ENCODE measurements around the gene CLCNKB.

The CLCNKB gene

GRCh38 chr1:16067127-16067768 is 23.7 kb downstream of the CLCNKB start:
- no peak overlapping the region for H3K4me3 ChIP-seq (ENCODE audit: low read depth, low read length)
- no peaks in the 10 kb centered on the region for H3K9me3 ChIP-seq (ENCODE audit: severe bottlenecking)
- H3K36me3 ChIP-seq = no peaks in the 10 kb centered on the region
- TF ChIP-seq CTCF (IDR thresholded peaks at IDR 0.05; ENCODE audit: low read depth, low read length) = no peak
- DNase-seq = no peak
- H3K27me3 ChIP-seq (ENCODE audit: insufficient read depth, low read depth, severe bottlenecking) = no peaks in the 10 kb centered on the region
- H3K27ac ChIP-seq = no peak overlapping the region

- no peak overlapping the region for H3K27ac ChIP-seq
Observed at GRCh38 chr1:16067933-16068332, 24.4 kb downstream of the CLCNKB start.

GRCh38 chr1:16068356-16069270 is 25.0 kb downstream of the CLCNKB start:
- no peak for TF ChIP-seq CTCF (IDR thresholded peaks at IDR 0.05; ENCODE audit: low read depth, low read length)
- Histone ChIP-seq H3K36me3 (no peaks in the 10 kb centered on the region), H3K4me3 (ENCODE audit: low read depth, low read length) (no peak overlapping the region), H3K27me3 (ENCODE audit: insufficient read depth, low read depth, severe bottlenecking) (no peaks in the 10 kb centered on the region), H3K9me3 (ENCODE audit: severe bottlenecking) (no peaks in the 10 kb centered on the region), H3K27ac (no peak overlapping the region)
- DNase-seq = no peak

More at GRCh38 chr1:16067933-16068332, 24.4 kb downstream of the CLCNKB start:
- no peak for DNase-seq
- Histone ChIP-seq H3K4me3 (ENCODE audit: low read depth, low read length) (no peak overlapping the region), H3K36me3 (no peaks in the 10 kb centered on the region), H3K9me3 (ENCODE audit: severe bottlenecking) (no peaks in the 10 kb centered on the region), H3K27me3 (ENCODE audit: insufficient read depth, low read depth, severe bottlenecking) (no peaks in the 10 kb centered on the region)
- TF ChIP-seq CTCF (IDR thresholded peaks at IDR 0.05; ENCODE audit: low read depth, low read length) = no peak

GRCh38 chr1:16070640-16071355 is 27.2 kb downstream of the CLCNKB start:
- no peak for TF ChIP-seq CTCF (IDR thresholded peaks at IDR 0.05; ENCODE audit: low read depth, low read length)
- no peaks in the 10 kb centered on the region for H3K27me3 ChIP-seq (ENCODE audit: insufficient read depth, low read depth, severe bottlenecking)
- H3K27ac ChIP-seq = no peak overlapping the region
- no peak overlapping the region for H3K4me3 ChIP-seq (ENCODE audit: low read depth, low read length)
- no peaks in the 10 kb centered on the region for H3K9me3 ChIP-seq (ENCODE audit: severe bottlenecking)
- DNase-seq = no peak
- H3K36me3 ChIP-seq = no peaks in the 10 kb centered on the region

GRCh38 chr1:16071614-16072013 is 28.0 kb downstream of the CLCNKB start:
- Histone ChIP-seq H3K4me3 (ENCODE audit: low read depth, low read length) (no peak overlapping the region), H3K27ac (no peak overlapping the region), H3K36me3 (no peaks in the 10 kb centered on the region), H3K27me3 (ENCODE audit: insufficient read depth, low read depth, severe bottlenecking) (no peaks in the 10 kb centered on the region), H3K9me3 (ENCODE audit: severe bottlenecking) (no peaks in the 10 kb centered on the region)
- DNase-seq = no peak
- TF ChIP-seq CTCF (IDR thresholded peaks at IDR 0.05; ENCODE audit: low read depth, low read length) = no peak

Data from WERI-Rb-1 (cell line).